Thyroid gland (tissue), 4 donors: ENCODE data around the gene PRAMEF12. TPM values are rescaled to one million over a fixed set of nuclear protein-coding genes. Genes with fewer than 3 reads are reported as not detected.
"Not testable (repeated sequence)": the region's sequence is repeated elsewhere in the genome, so short reads cannot be mapped to it uniquely, and the experiment has no call there.

Experiments used
- DNase-seq, 2 donors: peaks; one replicate each; pipeline ENCODE4 v3.0.0-alpha.2; 2019
- H3K27ac ChIP-seq, 3 donors: fragments of 200-600 bp; sonication (generic); 1 replicate in 2 of 3; 2 replicates in 1 of 3; pipeline ENCODE4 v1.5.1; 2016 to 2019; ENCODE audit warnings: mild to moderate bottlenecking in 1 of 3, moderate library complexity in 1 of 3
- H3K27me3 ChIP-seq: fragments of 200-600 bp; sonication (generic); one replicate; pipeline ENCODE4 v1.5.1; 2019
- H3K36me3 ChIP-seq, 2 donors: fragments of 200-600 bp; sonication (generic); one replicate each; pipeline ENCODE4 v1.5.1; 2016 to 2019
- H3K4me1 ChIP-seq, 2 donors: fragments of 200-600 bp; sonication (generic); one replicate each; pipeline ENCODE4 v1.5.1; 2017 to 2019
- H3K4me3 ChIP-seq, 3 donors: fragments of 200-600 bp; sonication (generic); replicated peaks in 1 of 3; 1 replicate in 2 of 3; 2 replicates in 1 of 3; pipeline ENCODE4 v1.5.1; 2016; ENCODE audit warnings: mild to moderate bottlenecking in 1 of 3
- H3K9me3 ChIP-seq: fragments of 200-600 bp; sonication (generic); one replicate; pipeline ENCODE4 v1.5.1; 2017
- CTCF ChIP-seq, 6 experiments: fragments of 200-600 bp in 3 of 6; fragments of 450-650 bp in 3 of 6; sonication (generic) in 3 of 6; IDR thresholded peaks; one replicate each; pipeline ENCODE4 v1.5.1; 2016 to 2019; ENCODE audit warnings: antibody characterized with exemption in 6 of 6, mild to moderate bottlenecking in 2 of 6, inconsistent platforms in 1 of 6, moderate library complexity in 1 of 6
- POLR2A ChIP-seq, 2 donors: fragments of 450-650 bp; IDR thresholded peaks; one replicate each; pipeline ENCODE4 v1.6.1; 2017; ENCODE audit warnings: antibody characterized with exemption in 2 of 2, mild to moderate bottlenecking in 2 of 2, moderate library complexity in 1 of 2
- WGBS, 2 donors: methylation state at CpG; one replicate each; pipeline ENCODE4 v1.1.5; 2017; 5-methylcytosine and 5-hydroxymethylcytosine counted together
- intact Hi-C: fragments of 100-400 bp; cut with DNase I; formaldehyde crosslinking; loops from one replicate; pipeline ENCODE4 v1.15.1; 2023
- total RNA-seq, 4 donors: library from RNA; depleted of rRNA; stranded (reverse); fragments of >200 nt; gene quantifications; one replicate each; pipeline ENCODE4 v1.2.3, GENCODE V29; 2016

Gene PRAMEF12
- total RNA-seq, 4 donors from 2014 or later = not detected

GRCh38 chr1:12783783-12784182, 10.2 kb downstream of the PRAMEF12 start:
- H3K4me1 ChIP-seq, H3K4me3 ChIP-seq, intact Hi-C loops, H3K27me3 ChIP-seq, H3K9me3 ChIP-seq, H3K27ac ChIP-seq, H3K36me3 ChIP-seq, DNase-seq: not testable (repeated sequence)
- WGBS, 2 donors = 42 to 51% methylated on average over 6 of the region's 7 CpGs
- peak in 3 of 6 experiments; percentile 31 to 37 (median 33) for TF ChIP-seq CTCF (IDR thresholded peaks at IDR 0.05)

GRCh38 chr1:12784729-12785128, 11.2 kb downstream of the PRAMEF12 start:
- H3K27me3 ChIP-seq, H3K27ac ChIP-seq, DNase-seq, H3K36me3 ChIP-seq, H3K9me3 ChIP-seq, intact Hi-C loops, H3K4me3 ChIP-seq, H3K4me1 ChIP-seq: not testable (repeated sequence)
- WGBS, 2 donors = 73 to 84% methylated on average over 7 to 8 of the region's 8 CpGs

- H3K9me3 ChIP-seq, H3K27me3 ChIP-seq, H3K4me3 ChIP-seq, intact Hi-C loops, DNase-seq, H3K27ac ChIP-seq, H3K4me1 ChIP-seq, H3K36me3 ChIP-seq: not testable (repeated sequence)
- 82 to 100% methylated on average over 2 to 3 of the region's 5 CpGs for WGBS, 2 donors
These were observed 17.6 kb downstream of the PRAMEF12 start, which contains the start of gene PRAMEF1 for GRCh38 chr1:12791097-12791496. Gene PRAMEF1 (plus strand): TSS chr1:12791397. CDS start chr1:12793228, 1,831 bp downstream.

- H3K9me3 ChIP-seq = no peaks in the 10 kb centered on the region
- TF ChIP-seq CTCF (IDR thresholded peaks at IDR 0.05) = no peak
- no peak for TF ChIP-seq POLR2A (IDR thresholded peaks at IDR 0.05)
- intact Hi-C loops = no loop called here
- no peaks in the 10 kb centered on the region for H3K36me3 ChIP-seq
- H3K4me3 ChIP-seq = no peak overlapping the region
- peaks cover 5 to 11% of the 10 kb centered on the region in 2 donors for H3K4me1 ChIP-seq
- WGBS, 2 donors = 50 to 58% methylated on average over 2 to 4 of the region's 4 CpGs
- no peaks in the 10 kb centered on the region for H3K27me3 ChIP-seq
- H3K27ac ChIP-seq = no peak overlapping the region
- peak; percentile 33 to 34 for DNase-seq
These were observed 25.4 kb downstream of the PRAMEF12 start for GRCh38 chr1:12798911-12799310.

- H3K9me3 ChIP-seq = no peaks in the 10 kb centered on the region
- 83 to 92% methylated on average over 2 of the region's 2 CpGs for WGBS, 2 donors
These were observed 26.2 kb downstream of the PRAMEF12 start for GRCh38 chr1:12799730-12800129.

GRCh38 chr1:12809933-12810332, 36.4 kb downstream of the PRAMEF12 start:
- 100% methylated on average over 1 of the region's 1 CpG; no CpG with 5 or more reads in 1 of the 2 donors for WGBS, 2 donors
- intact Hi-C loops = no loop called here
- TF ChIP-seq CTCF (IDR thresholded peaks at IDR 0.05) = no peak

More at GRCh38 chr1:12799730-12800129, 26.2 kb downstream of the PRAMEF12 start:
- Histone ChIP-seq H3K36me3 (no peaks in the 10 kb centered on the region), H3K4me1 (peaks cover 5 to 11% of the 10 kb centered on the region in 2 donors), H3K27ac (no peak overlapping the region), H3K4me3 (no peak overlapping the region), H3K27me3 (no peaks in the 10 kb centered on the region)
- TF ChIP-seq CTCF (IDR thresholded peaks at IDR 0.05) (no peak), POLR2A (IDR thresholded peaks at IDR 0.05) (no peak)
- intact Hi-C loops = no loop called here
- DNase-seq = no peak

More at GRCh38 chr1:12809933-12810332, 36.4 kb downstream of the PRAMEF12 start:
- H3K4me3 ChIP-seq = no peak overlapping the region
- H3K36me3 ChIP-seq = no peaks in the 10 kb centered on the region
- peaks cover 13 to 43% of the 10 kb centered on the region in 2 donors for H3K4me1 ChIP-seq
- no peaks in the 10 kb centered on the region for H3K27me3 ChIP-seq
- H3K27ac ChIP-seq = peak overlapping the region in 1 of 3 donors; percentile 52
- H3K9me3 ChIP-seq = no peaks in the 10 kb centered on the region
- no peak for DNase-seq
